Fibroblast of skin of scalp (primary cell): Measurements from ENCODE around the gene TOMM40.
"Not testable (repeated sequence)": the region's sequence is repeated elsewhere in the genome, so short reads cannot be mapped to it uniquely, and the experiment has no call there.

Experiments
- DNase-seq: peaks from one replicate; pipeline ENCODE4 v3.0.0-alpha.2; 2013

Gene TOMM40

DNA sequence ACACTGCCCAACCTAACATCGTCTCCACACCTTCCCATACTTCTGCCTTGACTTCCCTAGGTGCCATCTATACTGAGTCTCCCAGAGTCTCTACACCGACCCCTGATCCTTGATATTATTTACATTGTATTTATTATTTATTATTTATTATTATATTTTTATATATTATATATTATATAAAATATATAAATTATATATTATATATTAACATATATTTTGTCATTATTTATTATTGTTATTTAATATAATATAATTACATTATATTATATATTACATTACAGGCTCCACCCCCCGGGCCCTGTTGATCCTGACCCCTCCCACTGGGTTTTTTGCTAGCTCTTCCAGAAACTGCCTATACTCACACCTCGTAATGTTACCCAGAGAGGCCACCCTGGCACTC is 18.4 kb upstream of the TOMM40 start:
- DNase-seq = no peak

DNA sequence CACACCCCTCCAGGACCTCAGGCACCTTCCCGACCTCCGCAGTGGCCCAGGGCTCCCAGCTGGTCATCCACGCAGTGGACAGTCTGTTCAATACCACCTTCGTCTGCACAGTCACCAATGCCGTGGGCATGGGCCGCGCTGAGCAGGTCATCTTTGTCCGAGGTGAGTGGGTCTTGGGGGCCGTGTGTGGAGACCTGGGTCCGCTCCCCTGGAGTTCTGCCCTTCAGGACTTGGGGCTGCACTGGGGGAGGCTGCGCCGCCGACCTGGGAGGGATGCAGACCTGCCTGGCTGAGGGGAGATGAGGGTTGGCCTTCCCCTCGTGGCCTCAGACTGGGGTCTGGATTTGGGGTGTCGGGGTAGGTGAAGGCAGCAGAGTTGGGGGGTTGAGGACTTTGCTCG is 16.7 kb upstream of the TOMM40 start:
- no peak for DNase-seq

DNA sequence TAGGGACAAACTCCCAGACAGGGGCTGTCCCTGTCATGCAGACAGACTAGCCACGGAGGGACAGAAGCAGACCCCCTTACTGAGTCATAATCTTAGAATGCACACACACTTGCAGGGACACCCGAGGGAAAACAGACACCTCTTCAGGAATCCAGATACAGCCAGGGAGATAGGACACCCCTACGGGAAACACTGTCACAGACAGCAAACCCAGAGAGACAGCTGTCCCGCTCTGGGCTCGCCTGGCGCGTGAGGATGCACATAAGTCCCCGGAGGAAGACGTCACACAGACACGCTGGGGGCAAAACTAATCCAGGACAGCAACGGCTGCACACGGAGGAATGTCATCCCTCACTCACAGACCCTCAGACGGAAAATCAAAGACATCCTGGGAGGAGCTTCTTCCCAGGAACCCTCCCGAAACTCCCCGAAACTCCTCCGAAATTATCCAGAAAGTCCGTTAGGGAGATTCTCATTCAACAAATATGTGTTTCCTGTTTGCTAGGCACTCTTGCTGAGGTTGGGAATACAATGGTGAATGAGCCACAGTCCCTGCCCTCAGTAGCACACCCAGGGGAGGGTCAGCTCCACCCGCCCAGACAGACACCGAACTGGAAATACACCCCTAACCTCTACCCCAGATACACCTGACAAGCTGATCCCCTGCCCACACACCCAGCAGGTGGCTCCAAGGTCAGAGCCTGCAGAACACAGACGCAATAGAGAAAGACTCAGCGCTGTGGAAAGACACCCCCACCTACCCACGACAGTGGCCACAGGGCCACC is 15.2 kb upstream of the TOMM40 start:
- peak; percentile 46 for DNase-seq

DNA sequence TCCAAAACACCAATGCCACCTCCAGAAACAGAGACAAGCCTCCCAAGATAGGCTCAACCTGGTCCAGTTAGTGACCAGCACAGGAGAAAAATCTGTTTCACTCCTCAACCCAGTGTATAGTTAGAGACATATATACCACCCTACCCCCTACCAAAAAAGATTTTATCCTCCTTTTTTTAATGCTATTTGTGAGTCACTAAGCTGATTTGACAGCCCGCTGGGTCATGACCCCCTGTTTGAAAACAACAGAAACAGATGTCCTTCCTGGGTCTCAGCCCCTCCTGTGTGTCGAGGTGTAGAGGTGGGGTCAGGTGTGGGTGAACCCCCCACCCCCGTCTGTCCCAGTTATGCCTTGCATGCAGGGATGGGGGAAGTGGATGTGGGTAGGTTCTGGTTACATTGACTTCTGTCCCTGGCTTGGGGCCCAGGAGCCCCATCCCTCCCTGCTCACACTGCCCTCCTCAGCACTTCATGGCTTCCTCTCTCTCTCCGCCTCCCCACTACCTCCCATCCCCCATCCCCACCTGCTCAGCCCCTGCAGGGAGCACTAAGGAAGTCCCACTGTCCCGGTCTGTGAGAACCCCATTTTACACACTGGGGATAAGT is 14.0 kb upstream of the TOMM40 start:
- no peak for DNase-seq

DNA sequence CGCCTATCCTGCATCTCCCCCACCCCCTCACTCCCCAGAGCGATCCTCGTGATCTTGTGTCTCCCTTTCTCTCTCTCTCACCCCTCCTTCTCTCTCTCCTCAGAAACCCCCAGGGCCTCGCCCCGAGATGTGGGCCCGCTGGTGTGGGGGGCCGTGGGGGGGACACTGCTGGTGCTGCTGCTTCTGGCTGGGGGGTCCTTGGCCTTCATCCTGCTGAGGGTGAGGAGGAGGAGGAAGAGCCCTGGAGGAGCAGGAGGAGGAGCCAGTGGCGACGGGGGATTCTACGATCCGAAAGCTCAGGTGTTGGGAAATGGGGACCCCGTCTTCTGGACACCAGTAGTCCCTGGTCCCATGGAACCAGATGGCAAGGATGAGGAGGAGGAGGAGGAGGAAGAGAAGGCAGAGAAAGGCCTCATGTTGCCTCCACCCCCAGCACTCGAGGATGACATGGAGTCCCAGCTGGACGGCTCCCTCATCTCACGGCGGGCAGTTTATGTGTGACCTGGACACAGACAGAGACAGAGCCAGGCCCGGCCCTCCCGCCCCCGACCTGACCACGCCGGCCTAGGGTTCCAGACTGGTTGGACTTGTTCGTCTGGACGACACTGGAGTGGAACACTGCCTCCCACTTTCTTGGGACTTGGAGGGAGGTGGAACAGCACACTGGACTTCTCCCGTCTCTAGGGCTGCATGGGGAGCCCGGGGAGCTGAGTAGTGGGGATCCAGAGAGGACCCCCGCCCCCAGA is 12.8 kb upstream of the TOMM40 start:
- no peak for DNase-seq

DNA sequence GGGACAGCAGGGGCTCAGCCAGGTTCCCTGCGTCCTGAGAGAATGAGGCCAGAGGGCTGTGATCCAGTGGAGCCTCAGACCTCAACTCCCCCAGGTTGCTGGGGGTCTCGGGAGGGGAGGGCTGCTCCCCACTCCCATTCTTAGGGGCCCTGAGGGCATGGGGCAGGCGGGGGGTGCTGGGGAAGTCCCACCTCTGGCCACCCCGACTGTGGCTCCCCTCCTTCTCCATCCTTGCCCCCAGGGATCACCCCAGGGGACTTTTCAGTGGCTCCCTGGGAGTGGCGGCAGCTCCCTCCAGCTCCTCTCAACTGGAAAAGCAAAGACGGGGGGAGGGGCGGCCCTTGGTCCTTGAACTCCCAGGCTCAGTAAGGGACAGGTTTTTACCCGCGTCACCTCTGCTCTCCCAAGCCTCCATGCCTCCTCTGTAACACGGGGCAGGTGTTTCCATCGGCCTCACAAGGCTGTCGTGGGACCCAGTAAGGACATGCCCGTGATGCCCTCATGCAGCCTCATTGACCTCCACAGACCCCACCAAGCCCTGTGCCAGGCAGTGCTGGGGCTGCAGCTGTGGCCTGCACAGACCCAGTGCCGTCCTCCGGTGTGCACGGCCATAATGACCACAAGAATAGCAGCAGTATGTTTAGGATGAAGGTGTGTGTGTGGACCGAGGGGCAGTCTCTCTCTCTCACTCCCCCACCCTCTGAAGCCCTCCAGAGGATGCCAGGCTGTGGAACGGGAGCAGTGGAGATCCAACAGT is 11.6 kb upstream of the TOMM40 start:
- DNase-seq = no peak

DNA sequence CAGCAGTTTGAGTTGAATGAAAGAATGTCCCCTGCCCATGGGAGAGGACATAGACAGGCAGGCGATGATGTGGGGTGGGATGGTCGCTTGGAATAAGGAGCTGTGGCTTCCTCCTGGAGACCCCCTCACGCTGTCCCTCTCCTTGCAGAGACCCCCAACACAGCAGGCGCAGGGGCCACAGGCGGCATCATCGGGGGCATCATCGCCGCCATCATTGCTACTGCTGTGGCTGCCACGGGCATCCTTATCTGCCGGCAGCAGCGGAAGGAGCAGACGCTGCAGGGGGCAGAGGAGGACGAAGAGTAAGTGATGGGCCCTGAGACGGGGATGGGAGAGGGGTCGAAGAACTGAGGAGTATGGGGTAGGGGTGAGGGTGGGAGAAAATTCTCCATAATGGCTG is 9.0 kb upstream of the TOMM40 start:
- DNase-seq = no peak

DNA sequence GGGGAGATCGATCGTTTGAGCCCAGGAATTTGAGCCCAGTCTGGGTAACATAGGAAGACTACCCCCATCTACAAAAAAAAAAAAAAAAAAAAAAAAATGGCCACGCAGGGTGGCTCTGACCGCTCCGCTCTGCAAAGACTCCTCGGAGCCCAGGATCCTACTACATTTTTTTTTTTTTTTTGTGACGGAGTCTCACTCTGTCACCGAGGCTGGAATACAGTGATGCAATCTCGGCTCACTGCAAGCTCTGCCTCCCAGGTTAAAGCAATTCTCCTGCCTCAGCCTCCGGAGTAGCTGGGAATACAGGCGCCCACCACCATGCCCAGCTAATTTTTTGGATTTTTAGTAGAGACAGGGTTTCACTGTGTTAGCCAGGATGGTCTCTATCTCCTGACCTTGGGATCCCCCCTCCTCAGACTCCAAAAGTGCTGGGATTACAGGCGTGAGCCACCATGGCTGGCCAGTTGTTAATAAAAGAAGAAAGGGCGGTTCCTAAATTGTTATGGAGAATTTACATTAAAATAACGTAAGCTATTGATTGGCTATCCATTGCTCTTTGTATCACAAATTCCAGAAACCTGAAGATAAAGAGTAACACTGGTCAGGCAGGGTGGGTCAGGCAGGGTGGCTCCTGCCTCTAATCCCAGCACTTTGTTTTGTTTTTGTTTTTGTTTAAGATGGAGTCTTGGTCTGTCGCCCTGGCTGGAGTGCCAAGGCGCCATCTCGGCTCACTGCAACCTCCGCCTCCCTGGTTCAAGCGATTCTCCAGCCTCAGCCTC is 8.2 kb upstream of the TOMM40 start:
- not testable (repeated sequence) for DNase-seq

DNA sequence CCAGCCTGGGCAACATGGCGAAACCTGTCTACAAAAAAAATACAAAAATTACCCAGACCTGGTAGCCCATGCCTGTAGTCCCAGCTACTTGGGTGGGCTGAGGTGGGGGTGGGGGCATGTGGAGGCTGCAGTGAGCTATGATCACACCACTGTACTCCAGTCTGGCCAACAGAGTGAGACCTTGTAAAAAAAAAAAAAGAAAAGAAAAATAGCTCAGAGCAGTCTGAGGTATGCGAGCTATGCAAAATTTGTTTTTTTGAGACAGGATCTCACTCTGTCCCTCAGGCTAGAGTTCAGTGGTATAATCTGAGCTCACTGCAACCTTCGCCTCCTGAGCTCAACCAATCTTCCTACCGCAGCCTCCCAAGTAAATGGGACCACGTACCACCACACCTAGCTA is 7.1 kb upstream of the TOMM40 start:
- peak; percentile 64 for DNase-seq

DNA sequence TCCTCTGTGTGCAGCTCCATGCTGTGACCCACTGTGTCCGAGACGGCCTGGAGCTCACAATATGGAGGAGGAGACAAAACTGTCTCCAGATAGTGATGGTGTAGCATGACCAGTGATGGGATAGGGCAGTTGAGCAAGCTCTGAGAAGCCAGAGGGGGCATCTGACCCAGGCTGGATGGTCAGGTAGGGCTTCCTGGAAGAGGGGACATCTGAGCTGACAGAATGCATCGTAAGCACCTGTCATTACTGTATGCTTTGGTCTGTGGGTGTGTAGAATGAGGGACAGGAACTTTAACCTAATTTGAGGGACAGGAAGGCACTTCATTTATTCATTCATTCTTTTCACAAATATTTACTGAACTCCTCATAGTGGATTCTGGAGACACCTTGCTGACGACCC is 6.5 kb upstream of the TOMM40 start:
- no peak for DNase-seq

DNA sequence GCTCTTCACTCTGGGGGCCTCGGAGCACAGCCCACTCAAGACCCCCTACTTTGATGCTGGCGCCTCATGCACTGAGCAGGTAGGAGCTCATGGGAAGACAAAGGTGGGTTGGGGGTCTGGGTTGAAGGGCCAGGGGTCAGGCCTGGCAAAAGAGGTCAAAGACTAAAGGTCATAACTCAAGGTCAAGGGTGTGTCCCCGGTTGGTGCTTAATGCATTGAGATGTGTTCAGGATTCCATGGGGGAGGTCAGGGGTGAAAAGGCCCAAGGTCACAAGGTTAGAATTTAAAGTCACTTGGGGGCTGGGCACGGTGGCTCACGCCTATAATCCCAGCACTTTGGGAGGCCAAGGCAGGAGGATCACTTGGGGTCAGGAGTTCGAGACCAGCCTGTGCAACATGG is 4.9 kb upstream of the TOMM40 start:
- no peak for DNase-seq

DNA sequence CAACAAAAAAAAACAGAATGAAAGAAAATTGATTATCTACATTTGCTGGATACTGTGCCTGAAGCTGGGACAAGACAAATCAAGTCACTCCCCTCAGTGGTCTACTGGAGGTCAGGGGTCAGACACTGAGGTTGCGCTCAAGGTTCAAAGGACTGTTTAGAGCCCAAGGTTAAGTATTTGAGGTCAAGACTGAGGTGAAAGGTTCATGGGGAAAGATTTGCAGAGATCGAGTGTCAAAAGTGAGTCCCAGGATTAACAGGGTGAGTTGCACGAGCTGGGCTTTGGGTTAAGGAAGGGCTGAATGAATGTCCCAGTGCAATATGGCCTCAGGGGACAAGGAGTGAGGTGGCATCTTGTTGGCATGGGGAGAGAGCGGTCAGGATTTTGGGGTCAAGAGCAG is 3.4 kb upstream of the TOMM40 start:
- DNase-seq = no peak

DNA sequence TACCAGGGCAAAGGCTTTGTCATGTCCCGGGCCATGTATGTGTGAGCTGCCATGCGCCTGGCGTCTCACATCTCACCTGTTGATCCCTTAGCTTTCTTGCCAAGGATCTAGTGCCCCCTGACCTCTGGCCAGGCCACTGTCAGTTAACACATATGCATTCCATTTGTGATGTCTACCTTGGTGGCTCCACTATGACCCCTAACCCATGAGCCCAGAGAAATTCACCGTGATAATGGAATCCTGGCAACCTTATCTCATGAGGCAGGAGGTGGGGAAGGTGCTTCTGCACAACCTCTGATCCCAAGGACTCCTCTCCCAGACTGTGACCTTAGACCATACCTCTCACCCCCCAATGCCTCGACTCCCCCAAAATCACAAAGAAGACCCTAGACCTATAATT is 2.7 kb upstream of the TOMM40 start:
- not testable (repeated sequence) for DNase-seq

DNA sequence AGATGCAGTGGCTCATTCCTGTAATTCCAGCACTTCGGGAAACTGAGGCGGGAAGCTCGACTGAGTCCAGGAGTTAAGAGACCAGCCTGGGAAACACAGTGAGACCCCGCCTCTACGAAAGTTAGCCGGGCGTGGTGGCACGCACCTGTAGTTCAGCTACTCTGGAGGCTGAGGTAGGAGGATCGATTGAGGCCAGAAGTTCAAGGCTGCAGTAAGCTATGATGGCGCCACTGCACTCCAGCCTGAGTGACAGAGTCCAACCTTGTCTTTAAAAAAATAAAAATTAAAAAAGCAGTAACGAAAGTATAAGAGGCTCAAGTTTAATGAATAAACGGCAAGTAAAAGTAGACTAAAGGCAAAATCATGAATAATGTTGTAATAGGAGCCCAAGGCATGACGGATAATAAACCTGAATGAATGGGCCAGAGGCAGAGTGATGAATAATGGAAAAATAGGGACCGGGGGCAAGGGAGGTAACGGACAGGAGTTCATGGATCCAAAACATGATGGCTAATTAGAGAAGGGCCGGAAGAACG is 1.2 kb upstream of the TOMM40 start:
- DNase-seq = no peak

DNA sequence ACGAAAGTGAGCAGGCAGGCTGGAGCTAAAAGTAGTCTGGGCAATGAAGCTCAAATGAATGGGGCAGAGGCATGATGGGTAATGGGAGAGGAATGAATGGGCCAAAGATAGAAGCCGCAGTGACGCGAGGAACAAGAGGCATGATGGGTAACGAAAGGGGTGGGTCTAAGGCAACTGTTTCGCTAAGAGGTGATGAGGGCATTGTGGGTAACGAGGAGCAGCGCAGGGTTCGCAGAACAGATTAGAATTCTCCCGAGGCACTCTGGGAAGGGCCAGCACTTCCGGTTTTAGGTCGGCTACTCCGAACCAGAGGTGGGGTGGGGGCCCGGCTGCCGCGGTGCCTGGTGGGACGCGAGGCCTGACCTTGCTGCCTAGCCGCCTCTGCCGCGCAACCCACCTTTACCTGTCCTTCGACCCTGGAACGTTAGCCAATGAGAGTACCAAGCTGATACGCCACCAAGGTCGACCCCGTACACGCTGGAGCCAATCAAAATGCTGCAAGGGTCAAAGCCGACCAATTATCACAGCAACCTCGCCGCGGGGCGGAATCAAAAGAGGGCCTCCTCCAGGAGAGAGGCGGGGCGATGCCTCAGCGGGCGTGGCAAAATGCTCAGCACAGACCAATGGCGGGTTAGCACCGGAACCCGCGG is 563 bp upstream of the TOMM40 start:
- peak; percentile 100 for DNase-seq

DNA sequence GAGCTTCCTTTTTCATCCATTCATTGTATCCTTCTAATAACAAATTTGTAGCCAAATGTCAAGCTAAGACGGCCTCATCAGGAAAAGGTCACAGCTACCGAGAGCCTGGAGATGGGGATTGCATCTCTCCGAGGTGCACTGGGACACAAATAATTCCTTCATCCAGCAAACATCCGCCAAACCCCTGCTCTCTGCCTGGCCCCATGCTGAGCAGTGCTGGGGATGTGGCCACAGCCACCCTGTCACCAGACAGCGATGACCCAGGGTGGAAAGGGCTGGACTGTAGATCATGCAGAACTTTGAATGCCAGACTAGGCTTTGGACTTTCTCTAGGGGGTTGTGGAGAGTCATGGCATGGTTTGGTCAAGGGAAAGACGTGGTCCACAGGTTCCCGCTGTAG is 1.9 kb downstream of the TOMM40 start:
- no peak for DNase-seq

DNA sequence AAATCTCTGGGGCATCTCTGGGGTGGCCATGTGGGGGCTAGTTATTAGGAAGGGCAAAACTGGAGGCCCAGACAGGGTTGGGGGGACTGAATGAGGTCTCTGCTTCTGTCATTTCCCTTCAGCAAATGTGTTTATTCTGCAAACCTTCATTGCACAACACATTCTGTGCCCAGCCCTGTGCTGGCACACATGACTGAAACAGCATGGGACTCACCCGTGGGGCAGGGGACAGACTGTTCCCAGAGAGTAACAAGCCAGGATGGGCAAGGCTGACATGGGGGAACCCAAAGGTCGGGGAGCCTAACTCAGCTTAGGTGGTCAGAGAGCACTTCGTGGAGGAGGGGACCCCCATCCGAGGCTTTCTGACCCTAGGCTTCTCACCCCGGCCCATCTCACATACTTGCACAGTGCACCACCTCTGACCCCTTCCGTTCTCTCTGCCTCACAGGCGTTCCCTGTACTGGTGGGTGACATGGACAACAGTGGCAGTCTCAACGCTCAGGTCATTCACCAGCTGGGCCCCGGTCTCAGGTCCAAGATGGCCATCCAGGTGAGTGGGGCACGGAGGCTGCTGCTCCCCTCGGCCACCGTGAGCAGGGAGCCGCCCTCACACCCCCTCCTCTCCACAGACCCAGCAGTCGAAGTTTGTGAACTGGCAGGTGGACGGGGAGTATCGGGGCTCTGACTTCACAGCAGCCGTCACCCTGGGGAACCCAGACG is 2.4 kb downstream of the TOMM40 start:
- DNase-seq = no peak

DNA sequence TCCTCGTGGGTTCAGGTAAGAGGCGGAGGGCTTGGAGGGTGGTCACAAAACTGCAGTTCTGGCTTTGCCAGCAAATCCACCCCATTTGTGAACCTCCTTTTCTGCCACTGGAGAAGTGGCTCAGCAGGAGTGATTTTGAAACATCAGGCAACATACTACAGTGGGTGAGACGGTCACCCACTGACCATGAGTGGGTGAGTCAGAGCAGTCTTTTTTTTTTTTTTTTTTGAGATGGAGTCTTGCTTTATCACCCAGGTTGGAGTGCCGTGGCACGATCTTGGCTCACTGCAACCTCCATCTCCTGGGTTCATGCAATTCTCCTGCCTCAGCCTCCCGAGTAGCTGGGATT is 3.0 kb downstream of the TOMM40 start:
- DNase-seq = no peak

DNA sequence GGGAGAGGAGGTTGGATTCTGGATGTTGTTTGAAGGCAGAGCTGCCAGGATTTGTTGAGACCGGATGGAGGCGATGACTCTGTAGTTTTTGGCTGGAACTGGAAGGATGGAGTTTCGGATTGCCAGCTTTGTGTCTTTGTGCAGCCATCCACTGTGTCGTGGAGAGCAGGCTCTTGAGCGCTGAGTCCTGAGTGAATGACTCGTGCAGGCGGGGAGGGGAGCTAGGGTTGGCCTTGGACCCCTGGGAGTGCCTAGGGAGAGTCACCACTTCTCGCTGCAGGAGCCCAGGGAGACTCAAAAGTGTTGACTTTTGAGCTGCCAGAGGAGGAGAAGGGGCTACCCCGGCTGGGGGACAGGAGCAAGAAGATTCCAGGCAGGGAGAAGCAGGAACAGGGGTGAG is 3.9 kb downstream of the TOMM40 start:
- DNase-seq = no peak

DNA sequence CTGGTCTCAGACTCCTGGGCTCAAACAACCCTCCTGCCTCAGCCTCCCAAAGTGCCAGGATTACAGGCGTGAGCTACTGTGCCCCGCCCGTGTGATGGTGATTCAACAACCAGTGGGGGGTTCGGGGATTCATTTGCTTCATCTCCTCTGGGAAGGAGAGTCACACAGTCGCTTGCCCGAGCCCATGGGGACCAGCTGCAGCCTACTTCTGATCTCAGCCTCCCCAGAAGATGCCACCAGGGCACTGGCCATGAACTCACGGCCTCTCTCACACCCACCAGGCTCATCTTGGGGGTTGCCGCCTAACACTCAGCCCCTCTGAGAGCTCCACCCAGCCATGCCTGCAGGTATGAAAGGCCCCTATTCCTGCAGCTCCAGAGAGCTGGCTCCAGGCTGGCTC is 6.8 kb downstream of the TOMM40 start:
- no peak for DNase-seq
